ENCODE measurements around the gene MSMP.

GRCh38 chr9:35754264-35754663 is at the start of gene MSMP:
- TF ChIP-seq POLR2AphosphoS5 (IDR thresholded peaks at IDR 0.05; ENCODE audit: borderline replicate concordance, low read depth, low read length) (no peak), EZH2 (IDR thresholded peaks at IDR 0.05) (no peak)

Measured in SK-N-MC (cell line).